HepG2 (cell line): ENCODE measurements around the gene ZNF148. TPM values are rescaled to one million over a fixed set of nuclear protein-coding genes. Genes with fewer than 3 reads are reported as not detected.

Experiments used
- GMEB1 ChIP-seq: sonication (generic); formaldehyde crosslinking; IDR thresholded peaks from 2 replicates; pipeline ENCODE4 v1.5.1; 2020; ENCODE audit warnings: missing genetic modification reagents, mild to moderate bottlenecking, borderline replicate concordance
- KLF15 ChIP-seq: sonication (generic); formaldehyde crosslinking; IDR thresholded peaks from 2 replicates; pipeline ENCODE4 v1.8.1; 2023; ENCODE audit warnings: borderline replicate concordance, mild to moderate bottlenecking, inconsistent platforms, missing genetic modification reagents, mixed read lengths
- KMT2B ChIP-seq: IDR thresholded peaks from 2 replicates; pipeline ENCODE4 v1.6.1; 2016; ENCODE audit warnings: missing genetic modification reagents, missing compliant biosample characterization
- SALL2 ChIP-seq: sonication (generic); formaldehyde crosslinking; IDR thresholded peaks from 2 replicates; pipeline ENCODE4 v1.8.1; 2023; ENCODE audit warnings: mild to moderate bottlenecking, missing genetic modification reagents, inconsistent platforms
- WIZ ChIP-seq: sonication (generic); formaldehyde crosslinking; IDR thresholded peaks from 2 replicates; pipeline ENCODE4 v1.5.1; 2020; ENCODE audit warnings: mild to moderate bottlenecking, missing genetic modification reagents
- ZBTB40 ChIP-seq, 2 experiments: fragments of 450-650 bp in 1 of 2; sonication (generic) in 1 of 2; formaldehyde crosslinking in 1 of 2; IDR thresholded peaks; 2 replicates each; pipeline versions ENCODE4 v1.6.1 to v1.8.0; 2016 to 2022; ENCODE audit warnings: antibody characterized with exemption in 1 of 2, mild to moderate bottlenecking in 1 of 2, missing genetic modification reagents in 1 of 2
- ZNF530 ChIP-seq: sonication (generic); formaldehyde crosslinking; IDR thresholded peaks from 2 replicates; pipeline ENCODE4 v1.5.0; 2020; ENCODE audit warnings: low read depth, mild to moderate bottlenecking, missing genetic modification reagents
- polyA plus RNA-seq, 8 experiments: library from polyadenylated mRNA; depleted of rRNA in 3 of 8; stranded (reverse) in 7 of 8; unstranded in 1 of 8; fragments of >200 nt; fragmentation: Illumina TruSeq in 4 of 8; extraction: Trizol in 4 of 8; gene quantifications; 2 replicates each; pipeline versions ENCODE4 v1.2.1 to v1.2.3, GENCODE V29; 2011 to 2016; ENCODE audit warnings: low read depth in 4 of 8, missing spikeins in 1 of 8, mixed read lengths in 1 of 8; ENCODE audit not compliant: insufficient read depth in 1 of 8
- total RNA-seq, 5 experiments: library from RNA; depleted of rRNA; stranded (reverse); fragments of >200 nt; fragmentation: Illumina TruSeq; extraction: Trizol; gene quantifications; 2 replicates each; pipeline ENCODE4 v1.2.3, GENCODE V29; 2016; ENCODE audit warnings: low read depth in 1 of 5
- TF ChIP-seq, protein P1 (sequence below): IDR thresholded peaks from 2 replicates; pipeline ENCODE4 v1.6.1; 2016; ENCODE audit warnings: missing compliant biosample characterization, missing genetic modification reagents, borderline replicate concordance
- TF ChIP-seq, protein P2 (sequence below): sonication (generic); formaldehyde crosslinking; IDR thresholded peaks from 2 replicates; pipeline ENCODE4 v1.4.0; 2020; ENCODE audit warnings: low read depth, mild to moderate bottlenecking, missing genetic modification reagents
- TF ChIP-seq, protein P3 (sequence below): sonication (generic); formaldehyde crosslinking; IDR thresholded peaks from 2 replicates; pipeline ENCODE4 v1.4.0; 2020; ENCODE audit warnings: missing genetic modification reagents

ZNF148 gene
- total and polyA plus RNA-seq, 2 of the 13 experiments (the other 11 are each of a cell fraction or from before 2014, with no cell fraction given) = 10.6 to 36.1 TPM

DNA sequence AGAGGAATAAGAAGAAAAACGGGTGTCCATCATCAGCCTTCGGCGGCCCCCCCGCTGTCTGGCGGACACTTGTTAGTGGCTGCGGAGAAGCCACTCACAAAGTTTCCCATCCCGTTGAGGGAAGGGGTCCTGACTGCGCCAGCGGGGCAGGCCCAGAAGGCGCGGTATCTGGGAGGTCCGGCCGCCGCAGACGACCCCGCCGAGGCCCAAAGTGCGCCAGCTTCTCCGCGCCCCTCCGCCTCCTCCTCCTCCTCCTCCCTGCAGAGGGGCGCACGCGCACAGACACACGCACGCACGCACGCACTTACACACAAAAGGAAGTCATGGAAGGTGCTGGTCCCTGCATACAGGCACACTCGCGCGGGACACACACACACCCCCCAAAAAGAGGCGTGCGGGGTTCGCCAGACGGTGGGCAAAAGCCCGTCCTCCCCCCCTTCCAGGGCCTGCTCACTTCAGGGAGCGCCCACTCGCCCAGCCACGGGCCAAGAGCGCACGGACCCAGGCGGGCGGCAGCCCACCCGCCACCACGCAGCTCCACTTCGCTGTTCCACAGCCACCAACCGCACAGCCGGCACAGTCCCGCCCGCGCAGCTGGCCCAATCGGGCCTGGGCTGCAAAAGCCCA is 18.0 kb downstream of the ZNF148 start (continued):
- TF ChIP-seq, protein P1, sequence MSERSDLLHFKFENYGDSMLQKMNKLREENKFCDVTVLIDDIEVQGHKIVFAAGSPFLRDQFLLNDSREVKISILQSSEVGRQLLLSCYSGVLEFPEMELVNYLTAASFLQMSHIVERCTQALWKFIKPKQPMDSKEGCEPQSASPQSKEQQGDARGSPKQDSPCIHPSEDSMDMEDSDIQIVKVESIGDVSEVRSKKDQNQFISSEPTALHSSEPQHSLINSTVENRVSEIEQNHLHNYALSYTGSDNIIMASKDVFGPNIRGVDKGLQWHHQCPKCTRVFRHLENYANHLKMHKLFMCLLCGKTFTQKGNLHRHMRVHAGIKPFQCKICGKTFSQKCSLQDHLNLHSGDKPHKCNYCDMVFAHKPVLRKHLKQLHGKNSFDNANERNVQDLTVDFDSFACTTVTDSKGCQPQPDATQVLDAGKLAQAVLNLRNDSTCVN (CRISPR knock-in tag) = peak; percentile 57; the same call in 1 of the 2 replicates
- TF ChIP-seq, protein P2, sequence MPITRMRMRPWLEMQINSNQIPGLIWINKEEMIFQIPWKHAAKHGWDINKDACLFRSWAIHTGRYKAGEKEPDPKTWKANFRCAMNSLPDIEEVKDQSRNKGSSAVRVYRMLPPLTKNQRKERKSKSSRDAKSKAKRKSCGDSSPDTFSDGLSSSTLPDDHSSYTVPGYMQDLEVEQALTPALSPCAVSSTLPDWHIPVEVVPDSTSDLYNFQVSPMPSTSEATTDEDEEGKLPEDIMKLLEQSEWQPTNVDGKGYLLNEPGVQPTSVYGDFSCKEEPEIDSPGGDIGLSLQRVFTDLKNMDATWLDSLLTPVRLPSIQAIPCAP = 0 out of 2 replicates have a peak, but pooled peaks have one; percentile 46
- peak; percentile 87 for TF ChIP-seq SALL2 (CRISPR knock-in tag)
- TF ChIP-seq ZNF530 (CRISPR knock-in tag) = no peak
- peak; percentile 97 for TF ChIP-seq GMEB1
- 0 out of 2 replicates have a peak, but pooled peaks have one; percentile 36 for TF ChIP-seq KLF15
- TF ChIP-seq ZBTB40 (IDR thresholded peaks at IDR 0.05) = no peak
- peak; percentile 68 for TF ChIP-seq ZBTB40 (CRISPR knock-in tag; IDR thresholded peaks at IDR 0.05)
- TF ChIP-seq WIZ (CRISPR knock-in tag) = no peak
- TF ChIP-seq KMT2B = peak; percentile 81; the same call in 1 of the 2 replicates
- TF ChIP-seq, protein P3, sequence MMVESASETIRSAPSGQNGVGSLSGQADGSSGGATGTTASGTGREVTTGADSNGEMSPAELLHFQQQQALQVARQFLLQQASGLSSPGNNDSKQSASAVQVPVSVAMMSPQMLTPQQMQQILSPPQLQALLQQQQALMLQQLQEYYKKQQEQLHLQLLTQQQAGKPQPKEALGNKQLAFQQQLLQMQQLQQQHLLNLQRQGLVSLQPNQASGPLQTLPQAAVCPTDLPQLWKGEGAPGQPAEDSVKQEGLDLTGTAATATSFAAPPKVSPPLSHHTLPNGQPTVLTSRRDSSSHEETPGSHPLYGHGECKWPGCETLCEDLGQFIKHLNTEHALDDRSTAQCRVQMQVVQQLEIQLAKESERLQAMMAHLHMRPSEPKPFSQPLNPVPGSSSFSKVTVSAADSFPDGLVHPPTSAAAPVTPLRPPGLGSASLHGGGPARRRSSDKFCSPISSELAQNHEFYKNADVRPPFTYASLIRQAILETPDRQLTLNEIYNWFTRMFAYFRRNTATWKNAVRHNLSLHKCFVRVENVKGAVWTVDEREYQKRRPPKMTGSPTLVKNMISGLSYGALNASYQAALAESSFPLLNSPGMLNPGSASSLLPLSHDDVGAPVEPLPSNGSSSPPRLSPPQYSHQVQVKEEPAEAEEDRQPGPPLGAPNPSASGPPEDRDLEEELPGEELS = peak; percentile 45
